ENCODE results near the gene GMPPA. TPM values are rescaled to one million over a fixed set of nuclear protein-coding genes. Genes with fewer than 3 reads are reported as not detected.

Gene GMPPA
- polyA plus RNA-seq, 1 experiment: 171 TPM

DNA sequence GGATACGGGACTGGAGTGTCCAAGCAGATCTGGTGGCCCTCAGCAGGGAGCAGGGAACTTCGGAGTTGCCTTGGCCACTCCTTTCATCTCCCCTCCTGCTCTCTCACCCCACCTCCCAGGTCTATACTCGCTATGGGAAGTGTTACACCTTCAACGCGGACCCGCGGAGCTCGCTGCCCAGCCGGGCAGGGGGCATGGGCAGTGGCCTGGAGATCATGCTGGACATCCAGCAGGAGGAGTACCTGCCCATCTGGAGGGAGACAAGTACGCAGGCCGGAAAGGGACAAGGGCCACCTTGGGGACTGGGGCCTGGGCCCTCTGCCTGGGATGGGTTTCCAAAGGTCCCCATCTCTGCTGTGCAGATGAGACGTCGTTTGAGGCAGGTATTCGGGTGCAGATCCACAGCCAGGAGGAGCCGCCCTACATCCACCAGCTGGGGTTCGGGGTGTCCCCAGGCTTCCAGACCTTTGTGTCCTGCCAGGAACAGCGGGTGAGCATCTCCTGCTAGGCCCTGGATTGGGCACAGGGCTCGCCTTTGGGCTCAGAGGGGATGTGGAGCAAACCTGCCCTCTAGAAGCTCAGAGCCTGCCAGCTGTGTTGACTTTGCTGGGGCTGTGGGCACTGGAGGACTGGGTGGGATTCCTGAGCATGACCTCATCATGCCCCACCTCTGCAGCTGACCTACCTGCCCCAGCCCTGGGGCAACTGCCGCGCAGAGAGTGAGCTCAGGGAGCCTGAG lies 33.1 kb downstream of the GMPPA start:
- no peak overlapping the region for H3K4me3 ChIP-seq (ENCODE audit: low read depth, low read length)
- CTCF ChIA-PET: interaction anchor here (0.6 to 42.0 kb wide), 11 partner anchors 3 to 158 kb away, joined by 3 to 872 read pairs (median 17); partner anchors contain the start of genes ASIC4, CHPF, DNPEP and GMPPA
- H3K36me3 ChIP-seq (ENCODE audit: control insufficient read depth, insufficient read depth, low read length): no peaks in the 10 kb centered on the region
- no peak for DNase-seq (ENCODE audit: low read depth)
- POLR2A ChIA-PET: no interaction called here
- TF ChIP-seq CTCF (IDR thresholded peaks at IDR 0.05; ENCODE audit: insufficient read depth, low read depth, low read length): no peak
- peaks cover 13% of the 10 kb centered on the region for H3K27me3 ChIP-seq (ENCODE audit: control insufficient read depth, insufficient read depth, low read length)

DNA sequence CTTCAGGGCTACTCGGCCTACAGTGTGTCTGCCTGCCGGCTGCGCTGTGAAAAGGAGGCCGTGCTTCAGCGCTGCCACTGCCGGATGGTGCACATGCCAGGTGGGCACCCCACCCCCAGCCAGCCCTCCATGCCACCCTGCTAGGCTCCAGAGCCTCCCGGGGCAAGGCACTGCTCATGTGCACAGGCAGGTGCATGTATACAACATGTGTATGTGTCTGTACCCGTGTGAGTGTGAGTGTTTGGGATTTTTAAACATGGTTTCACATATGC lies 33.6 kb downstream of the GMPPA start:
- no peak for TF ChIP-seq CTCF (IDR thresholded peaks at IDR 0.05; ENCODE audit: insufficient read depth, low read depth, low read length)
- DNase-seq (ENCODE audit: low read depth): no peak
- ChIA-PET POLR2A (no interaction called here), CTCF (interaction anchor here (1.2 to 35.2 kb wide), 3 partner anchors 21 to 158 kb away, joined by 3 to 872 read pairs (median 291); partner anchors contain the start of genes ASIC4 and GMPPA)
- H3K36me3 ChIP-seq (ENCODE audit: control insufficient read depth, insufficient read depth, low read length): no peaks in the 10 kb centered on the region
- no peak overlapping the region for H3K4me3 ChIP-seq (ENCODE audit: low read depth, low read length)
- H3K27me3 ChIP-seq (ENCODE audit: control insufficient read depth, insufficient read depth, low read length): peaks cover 11% of the 10 kb centered on the region

DNA sequence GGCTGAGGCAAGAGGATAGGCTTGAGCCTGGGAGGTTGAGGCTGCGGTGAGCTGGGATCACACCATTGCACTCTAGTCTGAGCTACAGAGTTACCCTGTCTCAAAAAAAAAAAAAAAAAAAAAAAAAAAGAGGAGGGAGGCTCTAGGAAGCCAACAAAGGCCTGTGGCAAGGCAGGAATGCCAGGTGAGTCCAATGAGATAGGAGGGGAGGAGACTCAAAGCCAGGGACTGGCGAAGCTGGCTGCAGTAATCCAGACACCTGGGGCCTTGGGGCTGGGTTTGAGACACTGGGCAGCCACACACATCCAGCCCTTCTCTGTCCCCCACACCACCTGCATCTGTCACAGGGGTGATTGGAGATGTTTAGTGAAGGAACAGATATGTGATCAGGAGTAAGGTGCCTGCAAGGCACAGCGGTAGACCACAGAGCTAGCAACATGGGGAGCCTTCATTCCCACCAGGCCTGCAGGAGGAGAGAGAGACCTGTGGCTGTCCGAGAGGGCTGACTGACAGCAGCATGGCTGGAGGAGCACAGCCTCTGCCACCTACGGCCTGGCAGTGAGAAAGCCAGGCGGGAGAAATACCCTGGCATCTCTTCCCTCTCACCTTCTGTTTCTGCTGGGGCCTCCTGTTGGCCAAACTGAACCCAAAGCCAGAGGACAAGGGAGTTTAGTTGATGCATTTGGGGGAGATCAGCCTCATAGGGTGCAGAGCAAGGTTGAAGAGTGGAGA lies 35.4 kb downstream of the GMPPA start:
- Histone ChIP-seq H3K36me3 (ENCODE audit: control insufficient read depth, insufficient read depth, low read length) (peaks cover 3% of the 10 kb centered on the region), H3K4me3 (ENCODE audit: low read depth, low read length) (no peak overlapping the region), H3K27me3 (ENCODE audit: control insufficient read depth, insufficient read depth, low read length) (peaks cover 8% of the 10 kb centered on the region)
- DNase-seq (ENCODE audit: low read depth): no peak
- no peak for TF ChIP-seq CTCF (IDR thresholded peaks at IDR 0.05; ENCODE audit: insufficient read depth, low read depth, low read length)
- POLR2A ChIA-PET: no interaction called here
- CTCF ChIA-PET: interaction anchor here (0.7 to 35.2 kb wide), 5 partner anchors 11 to 155 kb away, joined by 3 to 872 read pairs (median 3); partner anchors contain the start of genes ASIC4 and GMPPA

DNA sequence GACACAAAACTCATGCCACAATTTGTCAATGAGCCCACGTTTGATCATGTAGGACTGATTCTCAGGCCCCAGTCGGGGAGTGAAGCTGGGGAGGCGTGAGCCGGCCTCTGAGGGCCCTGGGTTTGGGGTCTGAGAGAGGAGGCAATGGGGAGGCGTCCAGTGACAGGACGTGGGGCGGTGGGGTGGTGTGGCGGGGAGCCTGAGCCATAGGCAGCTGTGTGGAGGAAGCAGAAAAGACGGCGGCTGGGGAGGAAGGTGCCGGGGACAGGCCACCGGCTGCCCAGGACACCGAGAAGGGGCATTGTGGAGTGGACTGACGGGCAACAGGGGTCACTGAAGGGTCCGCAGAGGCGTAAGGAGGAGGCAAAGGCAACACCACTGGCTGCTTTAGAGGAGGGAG lies 37.7 kb downstream of the GMPPA start:
- peaks cover 24% of the 10 kb centered on the region for H3K36me3 ChIP-seq (ENCODE audit: control insufficient read depth, insufficient read depth, low read length)
- CTCF ChIA-PET: interaction anchor here (2.8 to 35.2 kb wide), 4 partner anchors 26 to 153 kb away, joined by 10 to 872 read pairs (median 10); partner anchors contain the start of genes ASIC4 and GMPPA
- TF ChIP-seq CTCF (IDR thresholded peaks at IDR 0.05; ENCODE audit: insufficient read depth, low read depth, low read length): no peak
- DNase-seq (ENCODE audit: low read depth): no peak
- peaks cover 2% of the 10 kb centered on the region; the same call in 1 of the 2 replicates for H3K27me3 ChIP-seq (ENCODE audit: control insufficient read depth, insufficient read depth, low read length)
- H3K4me3 ChIP-seq (ENCODE audit: low read depth, low read length): no peak overlapping the region
- POLR2A ChIA-PET: no interaction called here

- CTCF ChIA-PET: interaction anchor here (0.6 to 35.2 kb wide), 5 partner anchors 26 to 153 kb away, joined by 3 to 872 read pairs (median 10); partner anchors contain the start of genes ASIC4 and GMPPA
These were observed 38.3 kb downstream of the GMPPA start for GRCh38 chr2:219536967-219537366.

More at GRCh38 chr2:219536967-219537366, 38.3 kb downstream of the GMPPA start:
- POLR2A ChIA-PET: no interaction called here
- Histone ChIP-seq H3K4me3 (ENCODE audit: low read depth, low read length) (no peak overlapping the region), H3K27me3 (ENCODE audit: control insufficient read depth, insufficient read depth, low read length) (0 out of 2 replicates have a peak, but pooled peaks cover 2% of the 10 kb centered on the region), H3K36me3 (ENCODE audit: control insufficient read depth, insufficient read depth, low read length) (peaks cover 28% of the 10 kb centered on the region)
- TF ChIP-seq CTCF (IDR thresholded peaks at IDR 0.05; ENCODE audit: insufficient read depth, low read depth, low read length): no peak
- no peak for DNase-seq (ENCODE audit: low read depth)
